Measurements from ENCODE around the gene SAMD3.
"Not testable (repeated sequence)": the region's sequence is repeated elsewhere in the genome, so short reads cannot be mapped to it uniquely, and the experiment has no call there.

Gene SAMD3

GRCh38 chr6:130222775-130223174, at the start of gene SAMD3:
Gene SAMD3, minus strand, starts transcription at chr6:130222951. Its CDS starts 7,678 bp downstream, at chr6:130215273.
- no peak for DNase-seq

DNA sequence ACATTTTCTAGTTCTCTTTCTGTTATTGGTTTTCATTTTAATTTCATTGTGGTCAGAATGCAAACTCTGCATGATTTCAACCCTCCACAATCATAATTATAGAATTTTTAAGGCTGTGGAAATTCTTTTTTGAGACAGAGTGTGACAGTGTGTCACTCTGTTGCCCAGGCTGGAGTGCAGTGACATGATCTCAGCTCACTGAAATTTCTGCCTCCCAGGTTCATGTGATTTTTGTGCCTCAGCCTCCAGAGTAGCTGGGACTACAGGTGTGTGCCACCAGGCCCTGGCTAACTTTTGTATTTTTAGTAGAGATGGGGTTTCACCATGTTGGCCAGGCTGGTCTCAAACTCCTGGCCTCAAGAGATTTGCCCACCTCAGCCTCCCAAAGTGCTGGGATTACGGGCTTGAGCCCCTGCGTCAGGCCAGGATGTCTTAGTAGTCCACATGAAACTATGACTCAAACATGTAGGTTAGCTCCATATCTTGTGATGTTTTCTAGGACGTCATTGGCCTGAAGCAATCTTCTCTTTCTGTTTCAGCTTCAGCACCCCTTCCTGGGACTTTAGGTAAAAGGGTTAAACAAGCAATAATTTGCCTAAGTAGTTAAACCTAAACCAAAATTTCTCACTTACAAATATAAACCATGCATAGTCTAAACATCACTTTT, 47.4 kb upstream of the SAMD3 start:
- no peak for DNase-seq

- not testable (repeated sequence) for DNase-seq
These were observed 42.8 kb upstream of the SAMD3 start for GRCh38 chr6:130265553-130265952.

DNA sequence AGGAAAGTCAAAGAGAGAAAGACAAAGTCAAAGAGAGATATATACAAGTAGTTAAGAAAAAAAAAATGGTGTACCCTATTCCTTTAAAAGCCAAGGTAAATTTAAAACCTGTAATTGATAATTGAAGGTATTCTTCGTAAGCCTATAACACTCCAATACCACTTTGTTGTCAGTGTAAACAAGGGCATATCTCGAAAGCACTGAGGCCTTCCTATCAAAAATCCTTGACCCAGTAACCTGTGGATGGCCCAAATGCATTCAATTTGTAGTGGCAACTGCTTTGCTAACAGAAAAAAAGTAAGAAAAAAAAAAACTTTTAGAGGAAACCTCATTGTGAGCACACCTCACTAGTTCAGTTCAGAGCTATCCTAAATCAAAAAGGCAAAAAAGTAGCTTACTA, 39.3 kb upstream of the SAMD3 start:
- DNase-seq = no peak

DNA sequence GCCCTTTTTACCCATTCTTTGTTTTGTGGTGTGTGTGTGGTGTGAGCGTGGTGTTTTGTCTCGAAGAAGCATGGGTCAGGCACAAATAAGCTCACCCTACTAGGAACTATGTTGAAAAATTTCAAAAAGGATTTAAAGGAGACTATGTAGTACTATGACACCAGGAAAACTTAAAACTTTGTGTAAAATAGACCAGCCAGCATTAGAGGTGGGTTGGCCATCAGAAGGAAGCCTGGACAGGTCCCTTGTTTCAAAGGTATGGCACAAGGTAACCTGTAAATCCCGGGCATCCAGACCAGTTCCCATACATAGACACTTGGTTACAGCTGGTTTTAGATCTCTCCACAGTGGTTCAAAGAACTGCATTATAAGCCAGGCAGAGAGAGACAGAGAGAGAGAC, 38.8 kb upstream of the SAMD3 start:
- not testable (repeated sequence) for DNase-seq

DNA sequence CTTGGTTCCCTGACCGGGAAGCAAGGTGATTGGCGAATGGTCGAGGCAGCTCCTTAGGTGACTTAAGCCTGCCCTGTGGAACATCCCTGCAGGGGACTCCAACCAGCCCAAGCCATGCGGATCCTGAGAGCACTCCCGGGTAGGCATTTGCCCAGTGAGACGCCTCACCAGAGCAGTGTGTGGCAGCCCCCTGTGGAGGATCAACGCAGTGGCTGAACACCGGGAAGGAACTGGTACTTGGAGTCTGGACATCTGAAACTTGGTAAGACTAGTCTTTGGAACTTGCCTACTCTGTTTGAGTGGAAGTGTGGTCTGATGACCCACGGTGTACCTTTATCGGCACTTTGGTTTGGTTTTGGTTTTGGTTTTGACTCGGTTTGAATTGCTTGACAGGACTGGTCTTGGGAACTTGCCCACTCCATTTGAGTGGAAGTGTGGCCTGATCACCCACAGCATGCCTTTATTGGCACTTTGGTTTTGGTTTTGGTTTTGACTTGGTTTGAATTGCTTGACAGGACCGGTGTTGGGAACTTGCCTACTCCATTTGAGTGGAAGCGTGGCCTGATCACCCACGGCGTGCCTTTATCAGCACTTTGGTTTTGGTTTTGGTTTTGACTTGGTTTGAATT, 38.0 kb upstream of the SAMD3 start:
- DNase-seq = not testable (repeated sequence)

GRCh38 chr6:130260050-130260462, 37.3 kb upstream of the SAMD3 start:
- not testable (repeated sequence) for DNase-seq

DNA sequence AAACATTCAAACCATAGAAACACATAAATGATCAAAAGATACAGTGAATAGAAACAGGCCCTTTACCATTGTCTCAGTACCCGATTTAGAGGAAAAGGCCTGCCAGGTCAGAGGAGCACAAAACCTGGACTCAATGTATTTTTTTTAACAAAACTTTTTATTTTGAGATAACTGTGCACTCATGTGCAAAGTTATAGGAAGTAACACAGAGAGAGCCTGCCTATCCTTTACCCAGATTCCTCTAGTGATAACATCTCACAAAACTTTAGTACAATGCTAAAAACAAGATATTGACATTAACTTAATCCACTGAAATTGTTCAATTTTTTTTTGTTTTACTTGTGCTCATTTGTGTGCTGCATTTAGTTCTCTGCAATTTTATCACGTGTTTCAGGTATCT, 36.8 kb upstream of the SAMD3 start:
- no peak for DNase-seq

DNA sequence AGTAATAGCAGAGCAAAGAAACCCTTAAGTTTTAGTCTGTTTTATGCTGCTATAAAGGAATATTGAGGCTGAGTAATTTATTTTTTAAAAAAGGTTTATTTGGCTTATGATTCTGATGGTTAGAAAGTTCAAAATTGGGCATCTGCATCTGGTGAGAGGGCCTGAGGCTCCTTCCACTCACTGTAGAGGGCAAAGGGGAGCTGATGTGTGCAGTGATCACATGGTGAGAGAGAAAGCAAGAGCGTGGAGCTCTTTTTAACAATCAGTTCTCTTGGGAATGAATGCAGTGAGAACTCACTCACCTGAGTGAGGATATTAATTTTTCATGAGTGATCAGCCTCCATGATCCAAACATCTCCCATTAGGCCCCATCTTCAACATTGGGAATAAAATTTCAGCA, 36.4 kb upstream of the SAMD3 start:
- DNase-seq = no peak

- no peak for DNase-seq
These were observed 29.9 kb upstream of the SAMD3 start for GRCh38 chr6:130252527-130253237.

GRCh38 chr6:130245267-130245666, 22.5 kb upstream of the SAMD3 start:
- DNase-seq = no peak

DNA sequence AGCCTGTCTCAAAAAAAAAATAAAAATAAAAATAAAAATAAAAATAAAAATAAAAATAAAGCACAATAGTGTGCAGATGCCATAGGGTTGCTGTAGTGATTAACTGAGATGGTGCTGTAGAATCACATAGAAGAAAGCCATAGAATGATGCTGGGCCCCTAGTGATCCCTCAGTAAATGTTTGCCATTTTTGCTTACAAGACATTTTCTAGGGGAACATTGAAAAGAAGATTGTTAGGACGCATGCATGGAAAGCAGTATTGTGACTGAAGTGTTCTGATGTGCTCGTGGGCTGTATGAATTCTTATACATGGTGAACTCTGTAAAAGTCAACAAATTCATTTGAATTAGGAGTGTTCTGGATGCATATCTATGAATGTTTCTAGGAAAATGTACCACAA, 22.0 kb upstream of the SAMD3 start:
- no peak for DNase-seq

- no peak for DNase-seq
These were observed 17.5 kb upstream of the SAMD3 start for GRCh38 chr6:130240232-130240631.

GRCh38 chr6:130239755-130240154, 17.0 kb upstream of the SAMD3 start:
- no peak for DNase-seq

- DNase-seq = no peak
These were observed 10.6 kb upstream of the SAMD3 start for GRCh38 chr6:130233330-130233729.

DNA sequence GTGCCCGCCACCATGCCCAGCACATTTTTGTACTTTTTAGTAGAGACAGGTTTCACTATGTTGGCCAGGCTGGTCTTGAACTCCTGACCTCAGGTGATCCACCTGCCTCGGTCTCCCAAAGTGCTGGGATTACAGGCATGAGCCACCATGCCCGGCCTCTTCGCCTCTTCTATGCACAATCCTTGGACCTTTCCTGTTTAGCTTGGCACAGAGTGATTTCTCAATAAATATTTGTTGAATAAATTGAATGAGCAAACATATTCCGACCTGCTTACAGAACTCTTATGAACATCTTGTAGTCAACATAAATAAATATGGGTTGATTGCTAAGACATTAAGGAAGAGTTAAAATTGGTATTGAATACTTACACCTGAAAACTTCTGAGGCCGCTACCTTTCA, 7.8 kb upstream of the SAMD3 start:
- DNase-seq = not testable (repeated sequence)

- no peak for DNase-seq
These were observed 6.9 kb upstream of the SAMD3 start for GRCh38 chr6:130229645-130230044.

DNA sequence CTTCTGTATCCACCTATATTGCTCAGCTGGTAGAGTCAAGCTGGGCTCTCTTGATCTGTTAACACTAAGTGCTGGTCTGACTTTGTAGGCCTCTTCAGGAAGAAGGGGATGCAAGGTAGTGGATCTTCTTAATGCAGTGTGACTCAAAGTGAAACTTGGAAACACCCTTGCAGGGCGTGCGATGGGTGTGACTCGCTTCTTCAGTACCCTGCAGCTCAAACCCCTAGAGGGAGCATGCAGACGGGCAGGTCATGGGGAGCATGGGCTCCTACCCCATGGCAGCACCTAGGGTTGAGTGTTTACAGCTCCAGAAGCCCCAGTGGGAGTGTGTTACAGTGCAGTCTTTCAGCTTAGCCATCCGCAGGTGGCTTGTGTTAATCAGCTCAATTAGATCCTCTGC, 757 bp upstream of the SAMD3 start:
- no peak for DNase-seq

- DNase-seq = no peak
These were observed 4.6 kb downstream of the SAMD3 start for GRCh38 chr6:130218134-130218533.

GRCh38 chr6:130216620-130217019, 6.1 kb downstream of the SAMD3 start:
- DNase-seq = no peak

DNA sequence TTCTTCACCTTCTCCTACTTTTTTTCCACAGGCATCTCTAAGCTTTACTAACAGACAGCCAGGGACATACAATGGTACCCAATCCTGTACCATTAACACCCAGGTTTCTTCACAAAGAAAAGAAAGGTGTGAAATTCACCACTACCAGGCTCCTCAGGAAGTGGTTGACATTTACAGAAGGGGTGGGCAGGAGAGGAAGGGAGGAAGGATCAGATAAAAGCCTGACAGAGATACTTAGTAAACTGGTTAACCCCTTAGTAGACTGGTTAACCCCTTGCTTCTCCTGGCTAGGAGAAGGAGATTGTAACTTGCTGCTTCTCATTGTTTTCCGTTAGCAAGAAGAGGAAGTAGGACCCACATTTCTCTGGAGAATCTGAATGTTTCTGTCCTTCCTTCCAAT, 7.2 kb downstream of the SAMD3 start:
- DNase-seq = no peak

- DNase-seq = no peak
These were observed 10.4 kb downstream of the SAMD3 start for GRCh38 chr6:130212215-130212874.

DNA sequence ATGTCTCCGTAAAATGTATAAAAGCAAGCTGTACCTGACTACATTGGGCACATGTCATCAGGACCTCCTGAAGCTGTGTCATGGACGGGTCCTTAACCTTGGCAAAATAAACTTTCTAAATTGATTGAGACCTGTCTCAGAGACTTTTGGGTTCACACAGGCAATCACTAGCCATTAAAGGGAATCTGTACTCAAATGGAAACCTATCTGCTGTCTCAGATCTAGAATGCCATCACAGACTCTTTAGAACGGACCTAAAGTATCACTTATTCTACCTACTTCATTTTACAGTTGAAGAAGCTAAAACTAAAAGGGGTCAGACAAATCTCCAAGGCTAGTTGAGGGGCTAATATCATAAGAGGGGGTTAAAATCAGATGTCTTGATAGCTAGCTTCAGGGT, 11.1 kb downstream of the SAMD3 start:
- DNase-seq = no peak
